IPS-15b (cell line): Measurements from ENCODE around the gene PRIMPOL.
"Not testable (repeated sequence)": the region's sequence is repeated elsewhere in the genome, so short reads cannot be mapped to it uniquely, and the experiment has no call there.

Experiments used
- H3K27me3 ChIP-seq: one replicate; pipeline ENCODE4 v1.6.1; 2013; ENCODE audit warnings: low read length; ENCODE audit not compliant: control insufficient read depth, insufficient read depth
- H3K36me3 ChIP-seq: one replicate; pipeline ENCODE4 v1.6.1; 2013; ENCODE audit warnings: low read length; ENCODE audit not compliant: control insufficient read depth, insufficient read depth
- H3K4me1 ChIP-seq: one replicate; pipeline ENCODE4 v1.6.1; 2013; ENCODE audit warnings: mild to moderate bottlenecking, low read length; ENCODE audit not compliant: control insufficient read depth, insufficient read depth
- H3K4me3 ChIP-seq: one replicate; pipeline ENCODE4 v1.5.1; 2013; ENCODE audit warnings: low read depth, low read length
- H3K9ac ChIP-seq: one replicate; pipeline ENCODE4 v1.6.1; 2013; ENCODE audit warnings: low read depth, mild to moderate bottlenecking, low read length
- H3K9me3 ChIP-seq: one replicate; pipeline ENCODE4 v1.6.1; 2013; ENCODE audit warnings: mild to moderate bottlenecking, low read length; ENCODE audit not compliant: control insufficient read depth, insufficient read depth

PRIMPOL gene

DNA sequence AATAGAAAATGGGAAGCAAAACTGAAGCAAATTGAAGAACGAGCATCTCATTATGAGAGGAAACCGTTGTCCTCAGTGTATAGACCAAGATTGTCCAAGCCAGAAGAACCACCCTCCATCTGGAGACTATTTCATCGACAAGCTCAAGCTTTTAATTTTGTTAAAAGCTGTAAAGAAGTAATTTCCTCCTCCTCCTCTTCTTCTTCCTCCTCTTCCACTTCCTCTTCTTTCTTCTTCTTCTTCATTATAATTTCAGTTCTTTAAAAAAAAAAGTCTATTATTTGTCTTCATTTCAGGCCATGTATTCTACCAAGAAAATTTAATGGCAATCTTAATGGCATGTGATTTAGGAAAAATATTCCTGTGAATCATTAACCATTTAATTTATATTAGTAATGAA, 7.6 kb downstream of the PRIMPOL start:
- Histone ChIP-seq H3K27me3 (no peaks in the 10 kb centered on the region), H3K9ac (no peak overlapping the region), H3K4me3 (no peak overlapping the region), H3K4me1 (peaks cover under 1% of the 10 kb centered on the region), H3K9me3 (no peaks in the 10 kb centered on the region), H3K36me3 (no peaks in the 10 kb centered on the region)

DNA sequence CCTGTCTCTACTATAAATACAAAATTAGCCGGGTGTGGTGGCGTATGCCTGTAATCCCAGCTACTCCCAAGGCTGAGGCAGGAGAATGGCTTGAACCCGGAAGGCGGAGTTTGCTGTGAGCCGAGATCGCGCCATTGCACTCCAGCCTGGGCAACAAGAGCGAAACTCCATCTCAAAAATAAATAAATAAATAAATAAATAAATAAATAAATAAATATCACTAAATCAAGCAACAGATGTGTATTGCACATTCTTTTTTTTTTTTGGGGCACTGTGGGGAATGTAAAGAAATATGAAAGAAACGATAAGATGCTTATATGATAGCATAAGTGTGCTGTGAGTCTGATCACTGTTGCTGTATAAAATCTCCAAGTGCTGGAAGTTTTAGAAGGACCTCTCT, 8.3 kb downstream of the PRIMPOL start:
- H3K27me3 ChIP-seq, H3K4me1 ChIP-seq, H3K36me3 ChIP-seq, H3K9me3 ChIP-seq, H3K9ac ChIP-seq, H3K4me3 ChIP-seq: not testable (repeated sequence)

DNA sequence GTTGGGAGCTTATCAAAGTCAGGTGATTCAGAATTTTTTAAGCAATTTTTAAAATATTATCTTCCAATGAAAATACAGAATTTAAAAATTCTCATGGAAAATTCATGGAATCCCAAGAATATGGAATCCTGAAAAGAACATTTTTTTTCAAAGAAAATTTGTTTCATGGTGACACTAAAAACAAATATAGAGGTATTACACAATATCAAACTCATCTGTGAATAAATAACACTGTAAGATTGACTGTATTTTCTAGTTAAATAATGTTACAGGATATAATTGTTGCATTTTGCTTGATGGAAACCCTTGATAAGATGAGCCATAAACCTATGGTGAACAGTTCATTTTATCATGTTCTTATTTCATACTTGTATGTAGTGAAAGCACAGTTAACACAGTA, 11.4 kb downstream of the PRIMPOL start:
- no peaks in the 10 kb centered on the region for H3K4me1 ChIP-seq
- no peaks in the 10 kb centered on the region for H3K27me3 ChIP-seq
- H3K36me3 ChIP-seq: no peaks in the 10 kb centered on the region
- no peak overlapping the region for H3K9ac ChIP-seq
- no peaks in the 10 kb centered on the region for H3K9me3 ChIP-seq
- no peak overlapping the region for H3K4me3 ChIP-seq

DNA sequence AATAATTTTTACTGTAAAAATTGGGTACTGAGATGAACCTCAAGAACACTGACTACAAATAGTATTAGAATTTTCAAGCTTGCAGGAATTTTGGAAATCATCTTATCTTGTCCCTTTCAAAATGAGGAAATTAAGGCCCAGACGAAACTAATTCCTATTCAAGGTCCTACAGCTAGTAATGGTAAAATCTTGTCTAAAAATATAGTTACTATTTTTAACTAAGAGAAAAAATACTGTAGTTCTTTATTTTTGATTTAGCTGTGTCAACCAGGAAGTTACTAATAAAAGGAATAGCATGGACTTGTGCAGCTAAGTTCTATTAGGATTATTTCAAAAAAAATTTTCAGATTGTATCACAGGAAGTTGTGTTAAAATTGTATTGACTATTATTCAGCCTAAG, 12.7 kb downstream of the PRIMPOL start:
- Histone ChIP-seq H3K4me1 (no peaks in the 10 kb centered on the region), H3K9ac (no peak overlapping the region), H3K27me3 (no peaks in the 10 kb centered on the region), H3K9me3 (no peaks in the 10 kb centered on the region), H3K4me3 (no peak overlapping the region), H3K36me3 (no peaks in the 10 kb centered on the region)

DNA sequence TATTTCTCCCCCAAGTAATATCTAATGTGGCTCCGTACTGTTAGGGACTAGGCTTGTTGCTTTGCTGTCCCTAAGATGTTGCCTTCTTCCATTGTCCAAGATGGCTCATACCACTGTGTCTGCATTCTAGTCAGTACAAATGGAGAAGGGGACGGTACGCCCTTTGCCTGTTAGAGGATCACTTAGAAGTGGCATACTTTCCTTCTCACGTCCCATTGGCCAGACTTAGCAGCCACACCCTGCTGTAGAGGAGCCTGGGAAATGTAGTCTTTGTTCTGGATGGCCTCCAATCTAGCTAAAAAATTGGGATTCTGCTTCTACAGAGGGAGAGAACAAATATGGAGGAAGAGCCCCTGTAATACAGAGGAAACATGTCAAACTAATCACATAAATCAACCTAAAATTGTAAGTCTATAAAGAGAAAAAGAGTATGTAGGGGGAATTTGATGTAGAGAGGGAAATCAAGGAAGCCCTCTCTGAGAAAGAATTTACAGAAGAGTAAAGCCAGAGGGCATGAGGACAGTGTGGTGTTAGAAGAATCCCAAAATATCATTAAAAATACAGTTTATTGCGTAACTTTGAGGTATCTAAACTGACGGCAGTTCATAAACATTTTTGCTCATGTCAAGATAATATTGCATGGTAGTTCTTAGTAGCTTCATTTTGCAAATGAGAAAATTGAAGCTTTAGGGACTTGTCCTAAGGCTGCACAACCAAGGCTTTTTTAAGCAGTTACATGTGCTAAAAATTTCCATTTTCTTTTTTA, 15.1 kb downstream of the PRIMPOL start:
- no peaks in the 10 kb centered on the region for H3K9me3 ChIP-seq
- H3K36me3 ChIP-seq: no peaks in the 10 kb centered on the region
- no peaks in the 10 kb centered on the region for H3K27me3 ChIP-seq

DNA sequence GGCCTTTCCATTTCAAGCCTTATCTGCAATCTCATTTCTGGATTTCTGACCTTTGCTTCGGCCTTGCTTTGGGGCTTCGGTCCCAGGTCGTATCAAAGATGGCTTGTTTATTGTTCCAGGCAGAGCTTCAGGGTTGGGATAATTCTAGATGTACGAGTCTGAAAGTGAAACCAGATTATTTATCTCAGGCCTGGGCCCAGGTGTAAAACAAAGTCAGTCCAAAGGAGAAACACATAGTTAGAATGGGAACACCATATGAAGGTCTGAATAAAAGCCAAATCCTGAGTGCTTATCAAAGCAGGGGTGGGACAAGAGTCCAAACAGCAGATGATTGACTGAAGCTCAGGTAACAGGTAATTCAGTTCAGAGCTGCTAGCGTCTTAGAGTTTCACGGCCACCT, 17.1 kb downstream of the PRIMPOL start:
- Histone ChIP-seq H3K4me3 (no peak overlapping the region), H3K9ac (no peak overlapping the region), H3K9me3 (no peaks in the 10 kb centered on the region), H3K36me3 (no peaks in the 10 kb centered on the region), H3K4me1 (no peaks in the 10 kb centered on the region), H3K27me3 (no peaks in the 10 kb centered on the region)

More for the DNA sequence above, 15.1 kb downstream of the PRIMPOL start:
- H3K9ac ChIP-seq: no peak overlapping the region
- H3K4me1 ChIP-seq: no peaks in the 10 kb centered on the region
- no peak overlapping the region for H3K4me3 ChIP-seq

DNA sequence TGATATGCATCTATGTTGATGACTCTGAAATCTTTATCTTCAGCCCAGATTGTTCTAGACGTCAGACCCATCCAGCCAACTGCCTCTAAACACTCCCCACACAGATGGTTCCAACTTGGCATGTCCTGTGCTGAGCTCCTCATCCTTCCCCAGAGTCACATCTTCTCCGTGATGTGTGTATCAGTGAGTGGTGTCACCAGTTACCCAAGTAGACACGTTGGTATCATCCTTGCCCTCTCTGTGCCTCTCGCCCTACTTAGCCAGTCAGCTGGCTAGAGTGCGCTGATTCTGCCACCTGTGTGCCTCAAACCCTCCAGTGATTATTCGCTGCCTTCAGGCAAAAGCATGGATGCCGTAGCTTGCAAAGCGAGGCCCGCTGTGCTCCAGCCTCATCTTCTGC, 18.6 kb downstream of the PRIMPOL start:
- Histone ChIP-seq H3K4me1 (no peaks in the 10 kb centered on the region), H3K9ac (no peak overlapping the region), H3K27me3 (no peaks in the 10 kb centered on the region), H3K4me3 (no peak overlapping the region), H3K9me3 (no peaks in the 10 kb centered on the region), H3K36me3 (no peaks in the 10 kb centered on the region)

DNA sequence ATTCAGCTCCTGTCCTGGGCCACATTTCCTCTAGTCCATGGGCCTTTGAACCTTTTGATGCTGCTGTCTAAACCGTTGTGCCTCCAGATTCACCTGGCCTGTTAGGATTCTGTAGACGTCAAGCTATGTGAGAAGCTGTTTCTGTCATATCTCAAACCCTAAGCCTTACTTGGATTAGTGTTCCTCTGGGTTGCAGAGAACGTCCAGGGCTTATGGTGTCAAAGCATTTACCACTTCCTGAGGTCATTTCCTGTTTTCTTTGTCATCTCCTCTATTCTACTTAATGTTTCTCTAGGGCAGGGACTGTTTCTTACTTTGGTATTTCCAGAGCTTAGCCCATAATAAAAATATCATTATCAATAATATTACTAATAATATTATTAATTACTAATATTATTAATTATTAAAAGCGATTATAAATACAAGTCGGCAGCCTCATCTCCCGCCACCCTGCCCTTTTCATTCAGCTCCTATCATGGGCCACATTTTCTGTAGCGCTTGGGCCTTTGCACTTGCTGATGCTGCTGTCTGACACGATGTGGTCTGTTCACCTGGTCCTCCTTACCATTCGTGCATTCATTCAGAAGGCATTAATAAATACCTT, 19.1 kb downstream of the PRIMPOL start:
- H3K9ac ChIP-seq: no peak overlapping the region
- H3K36me3 ChIP-seq: no peaks in the 10 kb centered on the region

DNA sequence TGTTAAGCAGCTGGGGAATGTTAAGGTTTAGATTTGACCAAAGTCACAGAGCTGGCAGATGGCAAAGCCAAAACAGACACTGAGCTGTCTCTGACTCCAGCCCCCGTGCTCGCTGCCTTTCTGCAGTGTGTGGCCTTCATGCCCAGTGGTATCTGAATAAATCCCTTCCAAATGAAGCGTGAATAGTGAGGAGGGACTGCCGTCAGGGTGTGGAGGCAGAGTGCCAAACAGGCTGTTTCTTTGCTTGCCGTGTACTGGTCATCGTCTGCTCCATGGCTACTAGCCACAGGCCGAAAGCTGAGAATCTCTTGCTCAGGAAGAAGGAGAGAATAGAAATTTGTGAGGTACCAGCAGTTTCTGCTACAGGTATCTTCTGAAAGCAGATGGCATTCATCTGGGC, 19.7 kb downstream of the PRIMPOL start:
- no peaks in the 10 kb centered on the region for H3K4me1 ChIP-seq
- H3K36me3 ChIP-seq: no peaks in the 10 kb centered on the region
- no peak overlapping the region for H3K4me3 ChIP-seq
- no peak overlapping the region for H3K9ac ChIP-seq
- no peaks in the 10 kb centered on the region for H3K9me3 ChIP-seq
- no peaks in the 10 kb centered on the region for H3K27me3 ChIP-seq

More for the DNA sequence above, 19.1 kb downstream of the PRIMPOL start:
- H3K27me3 ChIP-seq: no peaks in the 10 kb centered on the region
- no peaks in the 10 kb centered on the region for H3K9me3 ChIP-seq
- H3K4me3 ChIP-seq: no peak overlapping the region
- H3K4me1 ChIP-seq: no peaks in the 10 kb centered on the region

DNA sequence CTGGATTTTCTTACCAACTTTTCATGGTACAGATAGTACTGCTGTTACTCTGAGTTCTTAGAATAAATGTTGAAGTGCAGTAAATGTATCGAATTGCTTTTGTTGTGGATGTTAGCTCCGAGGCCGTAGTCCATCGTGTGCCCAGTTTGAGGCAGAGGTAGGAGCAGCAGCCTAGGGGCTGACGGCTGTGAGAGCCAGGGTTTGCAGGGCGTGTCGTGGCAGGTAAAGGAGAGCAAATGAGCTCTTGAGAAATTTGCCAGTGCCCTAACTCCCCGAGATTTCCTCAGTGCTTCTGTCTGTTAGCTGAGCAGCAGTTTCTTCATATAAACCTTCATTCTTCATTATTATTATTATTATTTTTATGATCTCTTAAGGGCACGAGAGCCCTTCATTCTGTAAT, 21.6 kb downstream of the PRIMPOL start:
- H3K9me3 ChIP-seq: no peaks in the 10 kb centered on the region
- H3K4me1 ChIP-seq: no peaks in the 10 kb centered on the region
- H3K27me3 ChIP-seq: no peaks in the 10 kb centered on the region
- no peak overlapping the region for H3K9ac ChIP-seq
- H3K4me3 ChIP-seq: no peak overlapping the region
- H3K36me3 ChIP-seq: no peaks in the 10 kb centered on the region

DNA sequence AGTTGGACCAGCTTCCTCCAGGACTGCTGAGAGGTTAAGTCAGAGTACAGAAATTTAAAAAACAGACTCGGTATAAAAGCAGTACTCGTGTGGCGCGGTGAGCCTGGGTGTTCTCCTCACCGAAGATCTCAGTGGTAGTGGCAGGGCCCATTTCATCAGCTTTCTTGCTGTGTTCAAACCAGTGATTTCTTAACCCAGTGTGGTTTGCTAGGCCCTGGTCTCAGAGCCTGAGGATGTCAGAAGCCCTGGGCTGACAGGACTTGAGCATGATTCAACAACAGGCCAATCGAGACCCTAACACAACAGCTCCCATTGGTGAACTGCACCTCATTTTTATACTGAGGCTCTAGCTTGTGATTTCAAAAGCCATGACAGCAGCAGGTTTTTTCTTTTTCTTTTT, 23.2 kb downstream of the PRIMPOL start:
- H3K27me3 ChIP-seq: no peaks in the 10 kb centered on the region
- no peaks in the 10 kb centered on the region for H3K36me3 ChIP-seq
- no peaks in the 10 kb centered on the region for H3K9me3 ChIP-seq
- H3K4me3 ChIP-seq: no peak overlapping the region
- H3K4me1 ChIP-seq: no peaks in the 10 kb centered on the region
- H3K9ac ChIP-seq: no peak overlapping the region

DNA sequence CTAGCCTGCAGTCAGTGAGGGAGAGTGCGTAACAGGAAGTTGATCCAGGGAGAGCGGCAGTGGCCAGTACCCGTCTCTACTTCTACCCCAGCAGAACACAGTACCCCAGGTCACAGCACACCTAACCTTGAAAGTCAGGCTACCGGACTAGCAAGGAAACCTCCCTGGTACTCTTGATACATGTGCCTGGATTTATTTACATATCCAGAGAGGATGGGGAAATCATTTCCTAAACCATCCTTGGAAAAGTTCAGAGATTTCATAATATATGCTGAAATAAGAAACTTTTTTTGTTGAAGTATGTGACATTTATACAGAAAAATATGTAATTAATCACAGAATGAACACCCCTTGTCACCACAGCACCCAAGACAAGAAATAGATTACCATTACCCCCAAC, 24.5 kb downstream of the PRIMPOL start:
- Histone ChIP-seq H3K9me3 (no peaks in the 10 kb centered on the region), H3K9ac (no peak overlapping the region)

More for the DNA sequence above, 24.5 kb downstream of the PRIMPOL start:
- Histone ChIP-seq H3K4me3 (no peak overlapping the region), H3K36me3 (no peaks in the 10 kb centered on the region), H3K27me3 (no peaks in the 10 kb centered on the region), H3K4me1 (no peaks in the 10 kb centered on the region)
